GM12891 (cell line): ENCODE data around the gene ANKK1.

Source experiments
- POLR2A ChIP-seq: IDR thresholded peaks from 2 replicates; pipeline ENCODE4 v1.6.1; 2011; ENCODE audit warnings: low read depth, low read length, control low read depth
- POLR2AphosphoS5 ChIP-seq: IDR thresholded peaks from 2 replicates; pipeline ENCODE4 v1.6.1; 2011; ENCODE audit warnings: low read depth, low read length, control low read depth
- POU2F2 ChIP-seq: IDR thresholded peaks from 2 replicates; pipeline ENCODE4 v1.6.1; 2011; ENCODE audit warnings: low read depth, mild to moderate bottlenecking, control low read depth, low read length, moderate library complexity
- SPI1 ChIP-seq: IDR thresholded peaks from 2 replicates; pipeline ENCODE4 v1.6.1; 2011; ENCODE audit warnings: low read depth, low read length, control low read depth
- TAF1 ChIP-seq: IDR thresholded peaks from 2 replicates; pipeline ENCODE4 v1.6.1; 2011; ENCODE audit warnings: low read depth, low read length, control low read depth

DNA sequence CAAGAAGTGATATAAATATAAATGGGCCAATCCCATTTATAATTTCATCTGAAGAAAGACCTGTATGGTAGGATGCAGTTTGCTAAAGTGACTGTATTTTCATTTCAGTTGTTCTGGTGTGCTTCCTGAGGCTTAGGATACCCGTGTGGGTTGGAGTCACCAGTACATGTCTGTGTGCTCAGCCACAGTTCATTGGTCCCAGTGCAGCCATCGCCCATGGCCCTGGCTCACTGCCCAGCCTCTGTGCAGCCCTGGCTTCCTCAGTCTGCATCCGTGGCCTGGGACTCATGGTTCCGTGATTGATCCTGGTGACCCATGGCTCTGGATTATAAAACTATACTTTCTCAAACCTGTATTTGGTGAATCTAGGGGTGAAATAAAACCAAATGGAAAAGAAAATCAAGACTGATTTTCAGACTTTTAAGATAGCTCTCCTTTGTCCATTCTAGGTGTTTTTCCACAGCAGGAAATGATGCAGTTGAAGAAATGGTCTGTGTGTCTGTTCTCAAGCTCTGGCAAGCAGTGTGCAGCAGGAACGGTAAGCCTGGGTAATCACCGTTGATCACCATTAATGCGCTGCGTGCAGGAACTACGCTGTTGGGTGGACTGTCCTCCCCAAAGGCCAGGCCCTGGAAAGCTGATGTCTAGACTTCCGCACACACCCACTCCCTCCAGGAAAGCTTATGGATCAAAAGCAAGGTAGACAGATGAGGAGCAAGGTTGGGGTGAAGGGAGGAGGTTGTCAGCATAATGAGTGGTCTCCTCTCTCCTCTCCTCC lies 46.0 kb upstream of the ANKK1 start:
- TF ChIP-seq POLR2A (no peak), POLR2AphosphoS5 (no peak), TAF1 (no peak), POU2F2 (no peak), SPI1 (no peak)
